Measurements from ENCODE around the gene COL16A1. TPM values are rescaled to one million over a fixed set of nuclear protein-coding genes. Genes with fewer than 3 reads are reported as not detected.

COL16A1 gene
- total and polyA plus RNA-seq, 2 experiments from 2014 or later, result 90.2 to 127 TPM

- WGBS (ENCODE audit: low lambda C conversion rate, missing lambda C conversion rate), result 97% methylated on average over 2 of the region's 2 CpGs
- Histone ChIP-seq H3K27me3 (peaks cover 10% of the 10 kb centered on the region), H3K36me3 (replicated peaks; ENCODE audit: insufficient read depth, low read depth) (no peaks in the 10 kb centered on the region), H3K9me2 (replicated peaks; ENCODE audit: insufficient read depth) (no peaks in the 10 kb centered on the region), H3K4me3 (no peak overlapping the region), H3K4me2 (no peak overlapping the region), H3K4me1 (ENCODE audit: insufficient read depth) (no peaks in the 10 kb centered on the region), H4K20me1 (ENCODE audit: insufficient read depth, poor library complexity, severe bottlenecking) (no peaks in the 10 kb centered on the region), H3K9me3 (ENCODE audit: low read depth) (no peaks in the 10 kb centered on the region), H3K79me2 (no peaks in the 10 kb centered on the region), H2AFZ (no peak overlapping the region), H3K27ac (no peak overlapping the region)
- no peak for DNase-seq (ENCODE audit: low spot score)
- TF ChIP-seq EZH2phosphoT487 (IDR thresholded peaks at IDR 0.05; ENCODE audit: low read depth, severe bottlenecking, unreplicated experiment) (no peak), CTCF (IDR thresholded peaks at IDR 0.05; ENCODE audit: poor library complexity) (no peak), EZH2 (IDR thresholded peaks at IDR 0.05; ENCODE audit: borderline replicate concordance) (no peak)
Observed at GRCh38 chr1:31615939-31616338, 87.9 kb downstream of the COL16A1 start.

GRCh38 chr1:31615414-31615813 is 88.4 kb downstream of the COL16A1 start:
- peaks cover 10% of the 10 kb centered on the region for H3K27me3 ChIP-seq
- H3K9me3 ChIP-seq (ENCODE audit: low read depth), result no peaks in the 10 kb centered on the region
- no peaks in the 10 kb centered on the region for H3K79me2 ChIP-seq
- H3K27ac ChIP-seq, result no peak overlapping the region
- H3K9me2 ChIP-seq (replicated peaks; ENCODE audit: insufficient read depth), result no peaks in the 10 kb centered on the region
- no peak overlapping the region for H3K4me2 ChIP-seq
- H2AFZ ChIP-seq, result no peak overlapping the region
- TF ChIP-seq EZH2phosphoT487 (IDR thresholded peaks at IDR 0.05; ENCODE audit: low read depth, severe bottlenecking, unreplicated experiment) (no peak), EZH2 (IDR thresholded peaks at IDR 0.05; ENCODE audit: borderline replicate concordance) (no peak), CTCF (IDR thresholded peaks at IDR 0.05; ENCODE audit: poor library complexity) (no peak)
- no peaks in the 10 kb centered on the region for H3K36me3 ChIP-seq (replicated peaks; ENCODE audit: insufficient read depth, low read depth)
- no peak for DNase-seq (ENCODE audit: low spot score)
- no peak overlapping the region for H3K4me3 ChIP-seq
- no peaks in the 10 kb centered on the region for H3K4me1 ChIP-seq (ENCODE audit: insufficient read depth)
- WGBS (ENCODE audit: low lambda C conversion rate, missing lambda C conversion rate), result 89% methylated on average over 6 of the region's 6 CpGs
- no peaks in the 10 kb centered on the region for H4K20me1 ChIP-seq (ENCODE audit: insufficient read depth, poor library complexity, severe bottlenecking)

- Histone ChIP-seq H2AFZ (no peak overlapping the region), H3K36me3 (replicated peaks; ENCODE audit: insufficient read depth, low read depth) (no peaks in the 10 kb centered on the region), H4K20me1 (ENCODE audit: insufficient read depth, poor library complexity, severe bottlenecking) (no peaks in the 10 kb centered on the region), H3K4me2 (no peak overlapping the region), H3K79me2 (no peaks in the 10 kb centered on the region), H3K9me3 (ENCODE audit: low read depth) (no peaks in the 10 kb centered on the region), H3K27ac (no peak overlapping the region), H3K27me3 (peaks cover 10% of the 10 kb centered on the region), H3K4me1 (ENCODE audit: insufficient read depth) (no peaks in the 10 kb centered on the region), H3K4me3 (no peak overlapping the region), H3K9me2 (replicated peaks; ENCODE audit: insufficient read depth) (no peaks in the 10 kb centered on the region)
- TF ChIP-seq EZH2phosphoT487 (IDR thresholded peaks at IDR 0.05; ENCODE audit: low read depth, severe bottlenecking, unreplicated experiment) (no peak), CTCF (IDR thresholded peaks at IDR 0.05; ENCODE audit: poor library complexity) (no peak), EZH2 (IDR thresholded peaks at IDR 0.05; ENCODE audit: borderline replicate concordance) (no peak)
- 73% methylated on average over 8 of the region's 8 CpGs for WGBS (ENCODE audit: low lambda C conversion rate, missing lambda C conversion rate)
- DNase-seq (ENCODE audit: low spot score), result no peak
Observed at GRCh38 chr1:31614414-31615005, 89.3 kb downstream of the COL16A1 start.

Measured in hepatocyte (in vitro differentiated cells).